Measurements from ENCODE around the gene CACNG7.

DNA sequence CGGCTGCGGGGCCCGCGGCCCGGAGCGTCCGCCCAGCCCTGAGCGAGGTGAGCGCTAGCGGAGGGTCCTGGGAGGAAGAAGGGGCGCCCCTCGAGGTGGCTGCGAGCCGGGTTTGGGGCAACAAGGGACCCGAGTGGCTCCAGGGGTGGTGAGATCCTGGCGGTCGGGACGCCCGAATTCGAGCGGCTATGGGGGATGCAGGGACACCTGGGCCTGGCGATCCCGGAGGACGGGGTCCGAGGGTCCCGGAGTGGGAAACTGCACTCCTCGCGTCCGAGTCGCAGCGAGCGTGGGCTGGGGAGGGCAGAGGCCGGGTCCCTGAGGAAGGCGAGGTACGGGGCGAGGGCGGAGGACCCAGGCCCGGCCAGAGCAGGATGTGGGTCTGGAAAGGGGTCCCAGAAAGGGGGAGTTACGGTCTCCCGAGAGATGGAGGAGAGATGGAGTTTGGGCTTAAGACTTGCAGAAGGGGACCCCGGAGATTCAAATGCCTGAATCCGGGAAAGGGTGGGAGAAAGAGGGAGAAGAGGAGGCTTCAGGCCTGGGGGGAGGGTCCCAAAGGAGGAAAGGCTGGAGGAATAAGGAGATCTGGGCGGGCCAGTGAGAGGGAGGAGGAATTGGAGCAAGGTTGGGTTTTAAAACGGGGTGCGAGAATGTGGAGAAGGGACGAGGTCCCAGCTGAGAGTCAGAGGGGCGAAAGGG is 542 bp downstream of the CACNG7 start:
- TF ChIP-seq, protein P1, sequence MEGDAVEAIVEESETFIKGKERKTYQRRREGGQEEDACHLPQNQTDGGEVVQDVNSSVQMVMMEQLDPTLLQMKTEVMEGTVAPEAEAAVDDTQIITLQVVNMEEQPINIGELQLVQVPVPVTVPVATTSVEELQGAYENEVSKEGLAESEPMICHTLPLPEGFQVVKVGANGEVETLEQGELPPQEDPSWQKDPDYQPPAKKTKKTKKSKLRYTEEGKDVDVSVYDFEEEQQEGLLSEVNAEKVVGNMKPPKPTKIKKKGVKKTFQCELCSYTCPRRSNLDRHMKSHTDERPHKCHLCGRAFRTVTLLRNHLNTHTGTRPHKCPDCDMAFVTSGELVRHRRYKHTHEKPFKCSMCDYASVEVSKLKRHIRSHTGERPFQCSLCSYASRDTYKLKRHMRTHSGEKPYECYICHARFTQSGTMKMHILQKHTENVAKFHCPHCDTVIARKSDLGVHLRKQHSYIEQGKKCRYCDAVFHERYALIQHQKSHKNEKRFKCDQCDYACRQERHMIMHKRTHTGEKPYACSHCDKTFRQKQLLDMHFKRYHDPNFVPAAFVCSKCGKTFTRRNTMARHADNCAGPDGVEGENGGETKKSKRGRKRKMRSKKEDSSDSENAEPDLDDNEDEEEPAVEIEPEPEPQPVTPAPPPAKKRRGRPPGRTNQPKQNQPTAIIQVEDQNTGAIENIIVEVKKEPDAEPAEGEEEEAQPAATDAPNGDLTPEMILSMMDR (IDR thresholded peaks at IDR 0.05; ENCODE audit: poor library complexity, severe bottlenecking): no peak
- TF ChIP-seq EP300 (conservative IDR thresholded peaks at IDR 0.05; ENCODE audit: poor library complexity, severe bottlenecking) (no peak), POLR2AphosphoS5 (IDR thresholded peaks at IDR 0.05) (no peak)
